T-helper 9 cell (primary cell): ENCODE data around the gene LSM5.
"Not testable (repeated sequence)": the region's sequence is repeated elsewhere in the genome, so short reads cannot be mapped to it uniquely, and the experiment has no call there.

Experiments used
- DNase-seq: peaks from one replicate; pipeline ENCODE4 v3.0.0-alpha.2; 2020

Gene LSM5

DNA sequence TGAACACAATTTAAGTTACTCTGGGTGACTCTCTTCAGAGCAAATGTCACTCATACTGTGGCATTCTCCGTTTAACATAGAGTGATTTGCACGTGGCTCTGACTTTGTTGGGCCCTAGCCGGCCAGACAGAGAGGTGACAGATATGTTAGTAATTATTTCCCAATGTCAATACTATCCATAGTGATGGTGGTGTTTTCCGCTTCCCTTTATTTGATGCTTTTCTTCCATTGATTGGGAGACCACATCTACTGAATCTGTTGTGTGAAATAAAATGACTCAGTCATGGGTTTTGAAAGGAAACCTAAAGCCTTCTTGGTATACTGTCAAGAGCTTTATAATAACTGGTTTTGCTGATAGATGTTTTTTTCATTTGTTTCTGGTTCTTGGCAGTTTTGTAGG is 12.5 kb upstream of the LSM5 start:
- no peak for DNase-seq

DNA sequence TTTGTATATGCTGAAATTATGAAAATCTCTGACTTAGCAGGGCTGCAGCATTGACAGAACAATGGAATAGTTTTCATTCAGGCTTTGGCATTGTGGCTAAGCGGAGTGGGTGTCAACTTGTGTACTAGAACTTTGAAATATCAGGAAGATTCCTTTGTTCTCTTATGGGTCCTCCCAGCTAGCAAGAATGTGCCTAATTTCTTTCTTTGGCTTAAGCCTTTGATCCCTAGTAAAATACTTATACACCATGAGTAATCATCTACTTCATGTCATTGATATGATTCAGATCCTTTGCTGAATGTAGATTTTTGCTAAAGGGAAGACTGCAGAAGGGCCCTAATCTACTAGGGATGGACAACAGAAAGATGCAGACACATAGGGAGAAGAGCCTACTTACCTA is 11.3 kb upstream of the LSM5 start:
- DNase-seq, result no peak

DNA sequence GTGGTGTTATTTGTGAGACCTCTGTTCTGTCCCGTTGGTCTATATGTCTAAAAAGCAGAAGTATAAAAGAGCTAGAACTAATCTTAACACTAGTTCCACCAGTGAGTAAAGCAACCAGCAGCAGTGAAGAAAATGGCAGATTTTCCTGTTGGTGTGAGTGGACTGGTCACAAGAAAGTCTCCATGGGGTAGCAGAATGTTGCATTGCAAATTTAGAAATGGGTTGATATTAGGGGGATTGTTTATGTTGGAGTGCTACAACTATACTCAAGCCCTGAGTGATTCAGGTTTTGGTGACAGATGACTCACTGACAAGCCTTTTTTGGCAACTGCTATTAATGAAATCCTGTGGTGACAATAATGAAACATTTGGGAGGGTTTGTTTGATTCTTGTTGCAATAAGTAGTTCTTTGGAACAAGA is 10.8 kb upstream of the LSM5 start:
- no peak for DNase-seq

DNA sequence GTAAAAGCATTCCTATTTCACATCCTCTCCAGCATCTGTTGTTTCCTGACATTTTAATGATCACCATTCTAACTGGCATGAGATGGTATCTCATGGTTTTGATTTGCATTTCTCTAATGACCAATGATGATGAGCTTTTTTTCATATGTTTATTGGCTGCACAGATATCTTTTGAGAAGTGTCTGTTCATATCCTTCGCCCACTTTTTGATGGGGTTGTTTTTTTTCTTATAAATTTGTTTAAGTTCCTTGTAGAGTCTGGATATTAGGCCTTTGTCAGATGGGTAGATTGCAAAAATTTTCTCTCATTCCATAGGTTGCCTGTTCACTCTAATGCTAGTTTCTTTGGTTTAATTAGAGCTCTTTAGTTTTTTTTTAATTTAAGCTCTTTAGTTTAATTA is 10.0 kb upstream of the LSM5 start:
- not testable (repeated sequence) for DNase-seq

DNA sequence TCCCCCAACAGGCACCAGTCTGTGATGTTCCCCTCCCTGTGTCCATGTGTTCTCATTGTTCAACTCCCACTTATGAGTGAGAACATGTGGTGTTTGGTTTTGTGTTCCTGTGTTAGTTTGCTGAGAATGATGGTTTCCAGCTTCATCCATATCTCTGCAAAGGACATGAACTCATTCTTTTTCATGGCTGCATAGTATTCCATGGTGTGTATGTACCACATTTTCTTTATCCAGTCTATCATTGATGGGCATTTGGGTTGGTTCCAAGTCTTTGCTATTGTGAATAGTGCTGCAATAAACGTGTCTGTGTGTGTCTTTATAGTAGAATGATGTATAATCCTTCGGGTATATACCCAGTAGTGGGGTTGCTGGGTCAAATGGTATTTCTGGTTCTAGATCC is 9.6 kb upstream of the LSM5 start:
- not testable (repeated sequence) for DNase-seq

DNA sequence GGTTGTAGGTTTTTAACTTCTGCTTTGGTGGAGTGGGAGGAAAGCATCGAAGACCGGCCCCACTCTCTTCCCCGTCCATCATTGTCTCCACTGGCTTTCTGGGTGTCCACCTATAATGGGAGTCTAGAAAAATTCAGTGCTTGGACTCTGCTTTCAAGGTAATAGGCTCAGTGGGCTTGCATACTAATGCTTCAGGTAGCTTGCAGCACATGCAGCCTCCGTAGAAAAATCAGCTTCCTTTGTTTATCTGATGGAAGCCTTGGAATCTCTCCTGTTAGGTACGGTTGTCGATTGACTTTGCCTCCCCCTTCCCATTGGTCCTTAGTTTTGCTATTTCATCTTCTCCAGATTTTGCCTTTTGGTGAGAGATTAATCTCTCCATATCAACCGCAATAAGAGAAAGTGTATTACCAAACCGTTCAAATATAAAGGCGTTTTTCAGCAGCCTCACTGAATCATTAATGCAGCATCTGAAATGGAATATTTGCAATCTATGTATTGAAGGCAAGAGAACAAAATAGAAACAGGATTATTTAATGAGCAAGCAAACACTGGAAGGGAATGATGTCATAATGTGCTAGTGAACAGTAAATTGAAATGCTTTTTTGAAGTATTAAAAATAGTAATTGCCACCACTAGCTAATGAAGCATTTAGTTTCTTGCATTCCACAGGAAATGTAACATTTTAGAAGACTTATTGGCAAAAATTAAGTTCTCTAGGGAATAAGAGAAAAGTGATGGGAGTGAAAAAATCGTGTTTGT is 6.1 kb upstream of the LSM5 start:
- no peak for DNase-seq

DNA sequence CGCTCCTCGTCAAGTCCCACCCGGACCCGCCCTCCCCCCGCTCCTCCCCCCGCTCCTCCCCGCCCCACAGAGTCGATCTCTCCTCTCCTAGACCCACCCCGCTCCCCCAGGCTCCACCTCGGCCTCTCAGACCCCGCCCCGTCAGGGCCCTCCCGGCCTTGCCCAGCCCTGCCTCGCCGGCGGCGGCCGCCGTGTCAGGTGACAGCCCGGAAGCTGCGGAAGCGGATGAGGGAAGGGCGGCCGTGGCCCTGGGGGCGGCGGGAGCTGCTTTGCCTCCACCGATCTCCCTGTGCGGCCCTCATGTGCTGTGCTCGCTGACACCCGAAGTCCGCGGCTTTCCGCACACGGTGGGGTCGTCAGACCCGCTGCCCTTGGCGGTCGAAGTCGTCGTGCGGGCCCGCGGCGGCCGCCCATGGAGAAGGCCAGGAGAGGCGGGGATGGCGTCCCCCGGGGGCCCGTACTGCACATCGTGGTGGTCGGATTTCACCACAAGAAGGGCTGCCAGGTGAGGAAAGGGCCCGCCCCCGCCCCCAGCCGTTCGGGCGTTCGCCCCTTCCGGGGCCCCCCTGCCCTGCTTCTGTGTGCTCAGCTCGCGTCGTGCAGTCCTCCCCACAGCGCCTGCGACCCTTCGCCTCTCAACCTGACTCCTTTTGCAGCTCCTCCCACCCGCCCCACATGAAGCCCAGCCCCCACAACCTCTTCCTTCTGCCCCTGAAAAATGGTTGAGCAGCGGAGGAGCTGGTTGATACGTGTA is 5.3 kb upstream of the LSM5 start, which contains the start of gene AVL9:
Gene AVL9, plus strand, starts transcription at position 192 of the 754 bp plus-strand sequence. Its CDS starts 221 bp downstream, at position 413.
- peak; percentile 98 for DNase-seq

DNA sequence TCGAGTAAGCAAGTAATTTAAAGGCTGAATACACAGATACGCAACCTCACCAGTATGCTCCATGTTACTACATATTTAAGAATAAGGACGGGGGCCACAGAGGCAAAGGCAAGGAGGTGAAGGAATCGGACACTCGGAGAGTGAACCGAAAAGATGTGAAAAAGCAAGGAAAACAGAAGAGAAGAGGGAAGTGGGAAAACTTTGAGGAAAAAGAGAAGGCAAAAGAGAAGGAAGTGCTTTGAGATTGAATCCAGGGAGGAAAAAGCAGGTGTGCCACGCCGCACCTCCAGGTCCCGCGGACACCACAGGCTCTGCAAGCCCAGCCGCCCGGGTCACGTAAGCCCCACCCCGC is 4.7 kb upstream of the LSM5 start:
- no peak for DNase-seq

DNA sequence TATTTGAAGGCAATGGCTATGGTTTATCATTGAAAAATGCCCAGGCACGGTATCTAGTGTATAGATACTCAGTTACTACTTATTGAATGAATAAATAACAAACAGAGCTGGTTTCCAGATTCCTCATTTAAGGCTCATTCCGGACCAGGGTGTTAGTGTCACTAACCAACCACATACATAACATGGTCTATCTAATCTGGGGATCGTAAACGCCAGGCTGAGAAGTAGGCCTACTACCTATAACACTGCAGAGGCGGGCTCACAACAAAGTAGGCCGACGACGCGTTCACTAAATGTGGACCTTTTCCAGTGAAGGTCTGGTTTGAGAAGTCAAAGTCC is 423 bp downstream of the LSM5 start:
- no peak for DNase-seq

DNA sequence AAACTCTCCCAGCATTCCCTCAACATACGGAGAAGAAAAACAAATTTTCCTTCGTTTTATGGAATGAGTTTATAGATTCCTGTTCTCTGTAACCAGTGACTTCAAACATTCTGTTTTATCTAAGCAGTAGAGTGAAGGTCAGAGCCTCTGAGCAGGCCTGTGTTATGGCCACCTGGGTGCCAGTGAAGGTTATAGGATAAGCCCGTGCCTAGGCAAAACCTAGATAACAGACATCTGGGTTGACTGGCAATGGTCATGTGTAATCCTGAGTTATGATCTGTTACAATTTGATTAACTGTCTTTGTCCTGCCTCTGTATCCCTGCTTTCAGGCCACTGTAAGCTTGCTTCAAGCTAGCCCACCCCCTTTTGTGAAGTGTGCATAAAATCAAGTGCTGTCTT is 8.3 kb downstream of the LSM5 start:
- no peak for DNase-seq

DNA sequence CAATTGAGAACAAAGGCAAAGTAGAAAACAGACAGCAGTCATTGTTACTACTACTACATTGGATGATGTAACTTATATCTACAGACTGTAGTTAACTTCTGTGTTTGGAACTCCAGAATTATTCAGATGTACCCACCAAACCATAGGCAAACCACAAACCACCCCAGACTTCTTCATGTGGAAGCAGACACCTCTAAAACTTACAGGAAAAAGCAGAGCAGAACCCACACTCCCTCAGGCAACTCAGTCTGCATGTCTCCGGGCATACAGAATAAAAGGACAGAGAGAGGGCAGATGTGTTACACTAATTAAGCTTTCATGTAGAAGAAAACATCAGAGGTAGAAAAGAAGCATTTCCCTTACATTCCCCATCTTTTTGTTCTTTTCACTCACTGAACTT is 9.0 kb downstream of the LSM5 start:
- DNase-seq, result no peak

DNA sequence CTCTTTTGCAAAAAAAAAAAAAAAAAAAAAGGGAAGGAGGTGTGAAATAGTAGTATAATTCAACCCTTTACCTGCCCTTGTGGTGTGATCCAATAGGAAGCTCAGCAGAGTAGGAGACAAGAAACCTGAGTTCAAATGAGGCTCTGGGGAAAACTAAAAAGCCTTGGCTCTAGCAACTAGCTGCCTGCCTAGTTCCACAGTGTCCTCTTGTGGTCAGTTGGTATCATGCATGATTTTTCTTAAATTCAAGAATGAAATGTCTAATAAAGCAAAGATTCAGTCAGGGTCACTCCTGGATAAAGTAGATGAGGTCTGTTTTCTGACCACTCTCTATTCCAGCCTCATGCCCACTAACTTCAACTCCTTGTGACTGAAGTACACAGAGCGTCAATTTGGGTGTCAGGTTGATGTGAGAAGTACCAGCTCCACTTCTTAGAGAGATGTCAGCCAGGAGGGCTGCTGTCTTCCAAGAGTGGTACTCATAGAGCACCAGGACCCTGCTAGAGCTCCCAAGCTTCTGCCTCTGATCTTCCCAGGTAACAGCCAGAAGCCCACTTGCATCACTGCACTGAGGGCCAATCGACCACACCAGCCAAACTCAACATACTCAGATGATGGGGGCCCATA is 10.5 kb downstream of the LSM5 start:
- DNase-seq, result no peak

DNA sequence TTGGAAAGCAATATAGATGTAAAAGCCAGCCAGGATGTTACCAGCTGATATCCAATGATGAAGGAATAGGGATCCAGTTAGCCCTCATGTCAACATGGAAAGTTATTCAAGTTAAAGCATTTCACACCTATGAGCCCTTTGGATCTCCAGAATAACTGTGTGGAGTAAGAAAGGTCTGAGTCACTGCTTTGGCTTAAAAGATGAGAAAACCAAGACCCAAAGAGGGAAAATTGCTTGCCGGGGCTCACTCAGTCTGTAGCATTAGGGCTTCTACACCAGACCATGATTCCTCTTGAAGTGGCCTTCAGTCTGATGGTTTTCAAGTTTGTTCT is 12.6 kb downstream of the LSM5 start:
- DNase-seq, result no peak

DNA sequence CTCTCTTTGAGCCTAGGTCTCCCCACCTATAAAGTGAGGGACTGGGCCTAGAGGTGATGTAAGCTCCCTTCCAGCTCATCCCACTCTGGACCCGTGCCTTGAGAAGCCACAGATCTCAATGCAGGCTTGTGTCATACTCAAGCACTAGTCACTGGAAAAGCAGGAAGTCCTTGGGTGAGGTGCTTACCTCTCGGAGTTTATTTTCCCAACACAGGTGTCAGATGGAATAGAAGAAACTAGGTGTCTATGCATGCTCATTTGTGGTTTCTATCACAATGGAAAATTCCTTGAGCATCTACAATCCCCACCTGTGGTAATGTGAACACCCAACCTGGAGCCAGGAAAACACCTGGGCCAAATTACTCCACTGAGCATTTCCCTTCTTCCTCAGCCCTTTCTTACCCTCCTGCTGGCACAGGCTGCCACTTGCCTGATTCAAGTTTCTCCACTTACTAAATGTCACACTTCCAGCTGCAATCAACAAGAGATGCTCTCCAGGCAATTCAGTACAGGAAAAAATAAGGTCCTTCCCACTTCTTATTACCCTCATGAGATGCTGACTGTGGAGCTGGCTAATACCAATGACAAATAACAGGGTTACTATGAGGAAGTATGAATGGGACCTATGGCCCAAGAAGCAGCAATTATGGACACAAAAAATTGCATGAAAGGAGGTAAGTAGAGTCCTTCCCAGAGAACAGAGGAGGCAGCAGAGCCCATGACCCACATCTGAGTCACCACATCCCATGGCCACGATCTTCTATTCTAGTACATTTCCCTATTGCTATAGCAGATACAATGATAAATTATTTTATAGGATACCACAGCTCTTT is 13.1 kb downstream of the LSM5 start:
- DNase-seq, result no peak

DNA sequence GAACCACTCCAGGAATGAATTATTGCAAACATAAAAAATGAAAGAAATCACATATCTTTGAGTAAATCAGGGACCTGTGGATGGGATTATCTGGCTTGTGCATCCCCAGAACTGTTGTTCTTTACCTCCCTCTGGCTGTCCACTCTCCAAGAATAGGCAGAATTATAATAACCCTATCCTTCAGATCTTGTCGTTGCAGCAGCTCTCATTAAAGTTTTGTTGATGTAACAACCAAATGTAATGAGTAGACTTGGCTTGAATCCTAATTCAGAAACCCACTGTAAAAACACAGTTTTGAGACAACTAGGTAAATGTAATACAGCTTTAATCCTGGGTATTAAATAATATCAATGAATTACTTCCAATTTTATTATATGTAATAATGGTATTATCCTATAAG is 16.2 kb downstream of the LSM5 start:
- DNase-seq, result no peak

DNA sequence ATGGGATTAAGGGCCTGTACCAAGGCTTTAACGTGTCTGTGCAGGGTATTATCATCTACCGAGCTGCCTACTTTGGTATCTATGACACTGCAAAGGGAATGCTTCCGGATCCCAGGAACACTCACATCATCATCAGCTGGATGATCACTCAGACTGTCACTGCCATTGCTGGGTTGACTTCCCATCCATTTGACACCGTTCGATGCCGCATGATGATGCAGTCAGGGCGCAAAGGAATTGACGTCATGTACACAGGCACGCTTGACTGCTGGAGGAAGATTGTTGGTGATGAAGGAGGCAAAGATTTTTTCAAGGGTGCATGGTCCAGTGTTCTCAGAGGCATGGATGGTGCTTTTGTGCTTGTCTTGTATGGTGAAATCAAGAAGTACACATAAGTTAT is 18.2 kb downstream of the LSM5 start:
- DNase-seq, result no peak

DNA sequence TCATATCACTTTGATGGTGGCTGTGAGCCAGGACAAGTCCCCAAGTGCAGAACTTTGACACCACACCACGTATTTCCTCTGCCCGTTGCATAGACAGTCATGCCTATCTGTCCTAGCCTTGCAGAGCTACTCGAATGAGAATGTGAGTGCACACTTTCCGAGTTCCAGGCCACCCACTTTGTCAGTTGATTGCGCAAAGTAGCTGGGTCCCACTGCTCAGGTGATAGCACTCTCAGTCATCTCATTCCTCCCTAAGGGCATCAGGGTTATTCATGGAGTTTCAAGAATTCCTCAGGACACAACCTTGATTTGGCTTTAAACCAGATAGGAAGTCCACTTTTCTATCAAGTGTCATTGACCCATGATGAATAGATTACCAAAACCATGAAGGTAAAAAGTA is 19.3 kb downstream of the LSM5 start:
- no peak for DNase-seq

DNA sequence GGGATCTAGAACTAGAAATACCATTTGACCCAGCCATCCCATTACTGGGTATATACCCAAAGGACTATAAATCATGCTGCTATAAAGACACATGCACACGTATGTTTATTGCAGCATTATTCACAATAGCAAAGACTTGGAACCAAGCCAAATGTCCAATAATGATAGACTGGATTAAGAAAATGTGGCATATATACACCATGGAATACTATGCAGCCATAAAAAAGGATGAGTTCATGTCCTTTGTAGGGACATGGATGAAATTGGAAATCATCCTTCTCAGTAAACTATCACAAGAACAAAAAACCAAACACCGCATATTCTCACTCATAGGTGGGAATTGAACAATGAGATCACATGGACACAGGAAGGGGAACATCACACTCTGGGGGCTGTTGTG is 20.2 kb downstream of the LSM5 start:
- not testable (repeated sequence) for DNase-seq

DNA sequence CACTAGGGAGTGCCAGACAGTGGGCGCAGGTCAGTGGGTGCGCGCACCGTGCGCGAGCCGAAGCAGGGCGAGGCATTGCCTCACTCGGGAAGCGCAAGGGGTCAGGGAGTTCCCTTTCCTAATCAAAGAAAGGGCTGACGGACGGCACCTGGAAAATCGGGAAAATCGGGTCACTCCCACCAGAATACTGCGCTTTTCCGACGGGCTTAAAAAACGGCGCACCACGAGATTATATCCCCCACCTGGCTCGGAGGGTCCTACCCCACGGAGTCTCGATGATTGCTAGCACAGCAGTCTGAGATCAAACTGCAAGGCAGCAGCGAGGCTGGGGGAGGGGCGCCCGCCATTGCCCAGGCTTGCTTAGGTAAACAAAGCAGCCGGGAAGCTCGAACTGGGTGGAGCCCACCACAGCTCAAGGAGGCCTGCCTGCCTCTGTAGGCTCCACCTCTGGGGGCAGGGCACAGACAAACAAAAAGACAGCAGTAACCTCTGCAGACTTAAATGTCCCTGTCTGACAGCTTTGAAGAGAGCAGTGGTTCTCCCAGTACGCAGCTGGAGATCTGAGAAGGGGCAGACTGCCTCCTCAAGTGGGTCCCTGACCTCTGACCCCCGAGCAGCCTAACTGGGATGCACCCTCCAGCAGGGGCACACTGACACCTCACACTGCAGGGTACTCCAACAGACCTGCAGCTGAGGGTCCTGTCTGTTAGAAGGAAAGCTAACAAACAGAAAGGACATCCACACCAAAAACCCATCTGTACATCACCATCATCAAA is 25.4 kb downstream of the LSM5 start:
- not testable (repeated sequence) for DNase-seq

DNA sequence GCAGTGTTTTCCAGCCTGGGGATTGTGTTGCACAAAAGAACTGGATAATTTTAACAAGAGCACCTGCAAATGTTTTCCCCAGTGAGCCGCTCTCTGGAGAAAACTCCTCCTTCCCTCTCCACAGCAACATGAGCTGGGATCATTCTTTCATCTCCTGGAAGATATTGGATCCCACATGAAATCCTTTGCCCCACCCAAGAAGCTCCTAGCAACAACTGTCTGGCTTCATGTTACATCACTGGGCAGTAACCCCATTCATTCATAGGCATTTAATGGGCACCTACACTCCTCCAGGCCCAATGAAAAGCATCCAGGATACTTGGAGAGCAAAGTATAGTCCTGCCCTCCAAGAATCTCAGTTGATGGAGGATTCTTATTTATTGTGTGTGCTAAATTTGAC is 27.2 kb downstream of the LSM5 start:
- no peak for DNase-seq

DNA sequence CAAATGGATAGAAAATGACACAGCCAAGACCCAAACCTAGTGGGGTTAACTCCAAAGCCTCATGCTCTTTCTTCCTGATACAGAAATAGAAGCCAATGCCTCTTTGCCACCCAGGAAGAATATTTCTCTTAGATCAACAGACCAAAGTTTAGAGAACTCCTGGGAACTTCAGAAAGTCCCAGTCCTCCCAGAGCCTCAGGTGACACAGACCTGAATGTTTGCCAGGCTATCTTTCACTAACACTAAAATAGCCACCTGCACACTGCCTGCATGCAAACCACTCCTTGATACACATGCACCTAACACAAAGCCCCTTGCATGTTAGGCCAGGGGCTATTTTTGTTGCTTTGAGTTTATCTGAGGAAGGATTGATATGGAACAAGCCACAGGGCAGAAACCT is 27.7 kb downstream of the LSM5 start:
- DNase-seq, result no peak

DNA sequence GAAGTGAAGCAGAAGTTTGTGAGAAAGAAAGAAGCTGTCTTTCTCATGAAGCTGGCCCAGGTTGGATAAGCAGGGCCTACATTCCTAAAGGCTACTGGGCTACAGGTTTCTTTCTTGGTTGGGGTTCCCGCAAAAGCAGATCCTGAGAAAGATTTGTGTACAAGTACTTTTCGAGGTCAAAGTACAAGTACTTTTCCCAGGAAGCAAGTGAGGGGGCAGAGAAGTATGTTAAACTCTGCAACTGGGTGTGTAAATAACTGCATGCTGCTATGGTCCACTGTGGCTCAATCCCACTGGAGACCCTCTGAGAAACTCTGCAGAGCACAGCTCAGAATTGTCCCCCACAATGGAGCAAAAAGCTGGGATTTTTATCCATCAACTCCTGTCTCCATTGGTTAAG is 28.7 kb downstream of the LSM5 start:
- DNase-seq, result no peak

DNA sequence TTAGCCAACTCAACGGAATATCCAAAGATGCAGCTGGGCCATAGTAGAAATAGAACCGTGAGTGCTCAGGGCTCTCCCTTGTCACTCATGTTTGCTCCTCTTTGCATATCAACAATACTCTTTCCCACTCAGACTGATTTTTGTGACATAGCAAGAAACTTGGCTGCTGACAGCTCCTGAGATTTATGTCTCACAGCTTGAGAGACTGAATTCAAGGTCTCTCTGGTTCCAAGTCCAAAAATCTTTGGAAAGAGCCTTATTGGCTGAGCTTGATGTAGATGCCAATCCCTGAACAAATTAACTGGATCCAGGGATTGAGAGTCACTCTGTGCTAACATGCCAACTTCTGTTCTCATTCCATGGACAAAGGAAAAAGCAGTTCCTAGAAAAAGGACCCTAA is 30.4 kb downstream of the LSM5 start:
- no peak for DNase-seq
